ENCODE measurements around the gene XPA.
"Not testable (repeated sequence)": the region's sequence is repeated elsewhere in the genome, so short reads cannot be mapped to it uniquely, and the experiment has no call there.

XPA gene

DNA sequence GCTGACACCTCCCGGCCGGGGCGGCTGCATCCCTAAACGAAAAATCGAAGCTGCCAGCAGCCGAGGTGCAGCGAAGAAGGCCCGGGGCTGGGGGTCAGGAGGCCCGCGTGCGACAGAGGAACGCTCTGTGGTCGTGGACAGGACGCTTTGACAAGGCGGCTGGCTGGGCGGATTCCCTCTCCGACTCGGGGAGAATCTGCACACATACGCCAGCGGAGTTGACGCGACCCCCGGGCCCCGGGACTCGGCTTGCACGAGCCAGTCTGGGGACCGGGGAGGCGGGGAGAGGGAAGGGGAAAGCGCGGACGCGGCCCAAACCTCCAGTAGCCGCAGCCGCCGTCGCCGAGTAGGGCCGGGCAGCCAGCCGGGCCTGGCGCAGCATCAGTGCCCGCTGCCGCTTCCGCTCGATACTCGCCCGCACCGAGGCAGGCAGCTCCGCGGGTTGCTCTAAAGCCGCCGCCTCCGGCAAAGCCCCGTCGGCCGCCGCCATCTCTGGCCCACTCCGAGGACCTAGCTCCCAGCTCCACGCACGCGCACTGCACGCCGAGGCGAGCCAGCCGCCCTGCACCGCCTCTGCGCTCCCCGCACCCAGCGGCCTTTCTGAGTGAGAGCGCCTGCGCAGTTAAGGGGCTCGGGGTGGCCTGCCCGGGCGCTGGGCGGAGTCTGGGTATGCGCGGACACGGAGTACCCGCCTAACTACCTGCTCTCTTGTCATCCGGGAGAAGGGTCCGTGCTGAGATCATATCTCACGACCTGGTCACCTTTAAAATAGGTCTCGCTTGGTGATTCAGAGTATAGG, at the start of gene XPA:
TSS of gene XPA (minus strand) at position 538 of the 799 bp plus-strand sequence. CDS start at position 490, 48 bp downstream.
- DNase-seq = peak; percentile 93

DNA sequence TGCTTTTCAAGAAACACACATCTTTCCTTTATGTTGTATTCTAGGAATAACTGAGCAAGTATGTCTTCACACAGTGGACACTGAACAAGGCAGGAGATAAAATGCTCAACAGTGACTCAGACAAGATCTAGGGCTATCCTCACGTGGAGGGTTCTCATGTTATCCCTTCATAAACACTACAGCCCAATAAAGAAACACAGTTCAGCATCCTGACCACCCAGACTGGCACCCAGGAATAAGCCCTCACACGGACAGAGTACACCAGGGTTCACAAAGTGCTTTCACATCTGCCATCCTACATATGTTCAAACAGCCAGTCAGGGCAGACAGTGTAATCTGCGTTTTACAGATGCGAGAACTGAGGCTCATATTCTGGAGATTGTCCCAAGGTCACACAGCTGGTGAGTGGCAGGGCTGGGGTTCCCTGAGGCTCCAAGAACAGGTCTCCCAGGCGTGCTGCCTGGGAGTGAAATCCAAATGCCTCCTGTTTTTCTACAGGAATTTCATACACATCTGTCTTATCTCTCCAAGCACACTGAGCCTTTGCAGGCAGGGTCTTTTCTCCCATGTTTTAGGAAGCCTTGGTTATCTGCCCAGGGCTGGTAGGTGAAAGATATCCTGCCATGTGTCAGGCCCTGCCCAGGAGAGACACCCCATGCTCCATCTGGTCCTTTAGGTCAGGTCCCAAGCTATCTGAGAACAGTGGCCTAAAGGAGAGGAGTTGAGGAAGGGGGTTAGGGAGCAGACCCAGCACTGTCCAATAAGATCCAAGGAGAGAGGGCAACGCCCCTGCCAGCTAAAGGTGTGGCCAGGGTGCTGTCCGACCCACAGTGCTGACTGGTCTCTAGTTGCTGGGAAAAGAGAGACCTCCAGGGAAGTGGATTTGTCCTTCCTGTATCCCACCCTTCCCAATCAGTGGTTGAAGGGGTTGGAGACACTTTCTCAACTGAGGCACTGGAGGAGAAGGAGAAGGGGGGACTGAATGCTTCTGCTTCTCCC, 47.9 kb upstream of the XPA start:
- DNase-seq = no peak

GRCh38 chr9:97744025-97744424, 46.9 kb upstream of the XPA start:
- not testable (repeated sequence) for DNase-seq

GRCh38 chr9:97742545-97742944, 45.4 kb upstream of the XPA start:
- DNase-seq = no peak

GRCh38 chr9:97741947-97742346, 44.8 kb upstream of the XPA start:
- DNase-seq = no peak

DNA sequence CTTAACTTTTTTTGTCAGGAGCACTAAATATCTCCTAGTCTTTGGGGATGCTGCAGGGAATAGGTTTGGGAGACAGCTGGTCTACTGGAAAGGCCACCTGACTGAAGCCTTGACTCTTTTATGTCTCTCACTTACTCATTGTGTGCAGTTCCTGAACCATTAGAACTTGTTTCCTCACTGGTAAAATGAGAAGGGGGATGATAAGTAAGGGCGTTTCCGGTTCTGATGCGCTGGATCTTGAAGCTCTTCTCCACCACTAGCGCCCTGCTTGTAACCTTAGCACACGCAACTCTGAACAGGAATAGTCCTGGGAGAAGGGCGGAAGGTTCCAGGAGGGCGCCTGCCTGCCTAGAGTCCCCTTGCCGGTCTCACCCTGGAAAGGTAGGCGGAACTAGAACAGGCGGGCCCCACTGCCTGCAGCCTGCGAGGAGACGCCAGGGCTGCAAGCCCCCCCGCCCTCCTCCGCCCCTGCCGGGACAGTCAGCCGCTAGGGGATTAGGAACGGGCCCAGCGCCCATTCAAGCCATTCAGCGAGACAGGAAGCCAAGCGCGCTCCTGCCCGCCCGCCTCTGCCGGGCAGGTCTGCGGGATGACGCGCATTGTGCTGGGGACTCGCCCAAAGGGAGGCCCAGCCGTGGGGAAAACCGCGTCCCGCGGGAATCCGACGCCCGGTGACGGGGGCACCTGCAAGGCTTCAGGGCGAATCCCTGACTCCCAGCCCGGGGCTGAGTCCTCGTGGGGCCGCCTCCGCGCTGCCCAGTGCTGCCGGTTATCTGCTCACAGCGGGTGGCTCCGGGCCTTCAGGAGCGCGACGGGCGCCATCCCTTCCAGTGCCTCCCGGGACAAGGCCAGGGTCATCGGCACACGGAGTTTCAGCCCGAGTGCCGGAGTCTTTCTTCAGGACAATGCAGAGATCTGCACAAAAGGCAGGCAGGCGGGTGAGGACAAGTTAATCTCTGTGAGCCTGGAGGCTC, 44.0 kb upstream of the XPA start:
- DNase-seq = peak; percentile 66

DNA sequence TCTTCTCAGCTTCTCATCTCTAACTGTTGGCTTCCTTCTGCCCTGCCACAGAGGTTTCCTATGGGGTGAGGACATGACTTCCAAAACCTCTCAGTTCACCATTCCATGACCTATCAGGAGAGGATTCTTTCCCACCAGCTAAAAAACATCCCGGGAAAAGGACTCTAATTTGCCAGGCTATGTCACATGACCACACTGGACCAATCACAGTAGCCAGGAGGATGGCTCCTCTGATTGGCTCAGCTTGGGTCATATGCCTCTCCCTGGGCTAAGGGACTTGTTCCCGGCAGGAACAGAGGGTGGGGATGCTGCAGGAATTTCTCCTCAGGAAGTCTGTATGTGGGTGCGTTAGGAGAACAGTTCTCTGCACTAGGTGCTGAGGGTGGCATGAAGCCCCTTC, 40.3 kb upstream of the XPA start:
- DNase-seq = peak; percentile 77

DNA sequence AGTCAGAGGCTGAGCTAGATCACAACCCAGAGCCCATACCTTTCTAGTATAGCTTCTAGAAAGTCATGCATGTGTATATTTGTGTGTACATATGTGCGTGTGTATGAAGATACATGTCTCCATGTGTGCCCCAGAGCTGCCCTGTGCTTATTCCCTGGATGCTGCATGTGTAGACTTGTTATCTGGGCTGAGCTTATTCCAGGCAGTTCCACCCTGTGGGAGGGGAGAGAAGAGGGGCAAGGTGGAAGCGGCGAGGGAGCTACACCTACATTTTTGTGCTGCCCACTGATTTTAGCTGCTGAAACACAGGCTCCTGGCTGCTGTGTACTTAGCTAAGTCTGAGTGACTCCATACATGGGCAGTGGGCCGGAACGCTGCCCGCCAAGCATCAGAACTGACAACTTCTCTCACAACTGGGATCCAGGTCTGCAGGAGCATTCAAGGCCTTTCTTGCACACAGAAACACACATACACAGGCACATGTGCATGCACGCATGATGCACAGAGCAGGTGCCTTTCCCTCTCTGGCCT, 38.0 kb upstream of the XPA start:
- DNase-seq = no peak

GRCh38 chr9:97726716-97727115, 29.6 kb upstream of the XPA start:
- no peak for DNase-seq

DNA sequence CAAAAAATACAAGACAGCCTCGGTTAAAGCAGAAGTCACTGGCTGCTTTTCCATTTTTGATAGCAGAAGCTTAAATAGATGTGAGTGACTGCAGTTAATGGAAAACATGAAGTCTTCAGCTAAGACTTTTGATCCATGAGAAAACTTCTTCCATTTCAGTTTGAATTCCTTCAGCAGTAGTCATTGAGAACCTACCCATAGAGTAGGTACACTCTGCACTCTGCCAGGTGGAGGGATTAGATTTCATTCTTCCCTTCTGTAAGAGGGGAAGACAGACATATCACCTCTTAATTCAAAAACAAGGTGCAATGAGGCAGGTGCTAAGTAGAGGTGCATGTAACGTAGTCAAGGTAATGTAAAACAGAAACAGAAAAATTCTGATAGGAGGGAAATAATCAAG, 26.7 kb upstream of the XPA start:
- no peak for DNase-seq

- no peak for DNase-seq
These were observed 25.2 kb upstream of the XPA start for GRCh38 chr9:97722331-97722730.

DNA sequence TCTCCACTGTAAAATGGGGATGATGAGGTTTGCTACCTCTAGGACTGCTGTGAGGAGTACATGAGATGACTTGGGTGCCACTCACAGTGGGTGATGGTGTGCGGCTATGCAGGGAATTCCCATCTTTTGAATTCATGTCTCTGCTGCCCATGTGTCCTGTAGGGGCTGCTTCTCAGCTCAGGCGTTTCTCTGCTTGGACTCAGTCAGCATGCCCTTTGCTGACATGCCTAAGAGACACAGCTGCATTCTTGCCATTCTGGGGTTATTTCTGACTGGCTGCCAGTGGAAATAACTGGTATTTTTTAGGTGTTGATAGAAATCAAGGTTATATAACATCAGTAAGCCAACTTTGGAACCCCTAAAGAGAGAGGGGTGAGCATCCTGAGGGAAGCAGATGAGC, 24.3 kb upstream of the XPA start:
- no peak for DNase-seq

GRCh38 chr9:97717866-97718265, 20.7 kb upstream of the XPA start:
- DNase-seq = no peak

DNA sequence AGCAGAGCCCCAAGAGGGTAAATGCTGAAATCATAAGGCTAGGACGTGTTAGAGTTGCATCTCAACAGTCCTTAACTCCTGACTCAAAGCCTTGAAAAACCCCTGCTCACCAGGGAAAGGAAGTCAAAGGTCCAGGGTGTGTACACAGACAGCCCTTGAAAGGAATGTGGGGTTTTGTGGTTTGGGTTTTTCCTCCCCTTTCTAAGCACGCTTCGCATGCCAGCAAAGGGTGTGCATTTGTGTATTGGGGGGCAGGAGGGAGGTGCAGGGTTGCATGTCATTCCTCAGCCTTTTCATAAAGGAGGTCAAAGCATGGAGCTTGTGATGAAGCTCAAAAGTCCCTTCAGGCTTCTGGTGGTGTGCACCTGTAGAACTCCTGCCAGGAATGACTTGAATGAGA, 17.3 kb upstream of the XPA start:
- DNase-seq = no peak

GRCh38 chr9:97711223-97711626, 14.1 kb upstream of the XPA start:
- DNase-seq = no peak

DNA sequence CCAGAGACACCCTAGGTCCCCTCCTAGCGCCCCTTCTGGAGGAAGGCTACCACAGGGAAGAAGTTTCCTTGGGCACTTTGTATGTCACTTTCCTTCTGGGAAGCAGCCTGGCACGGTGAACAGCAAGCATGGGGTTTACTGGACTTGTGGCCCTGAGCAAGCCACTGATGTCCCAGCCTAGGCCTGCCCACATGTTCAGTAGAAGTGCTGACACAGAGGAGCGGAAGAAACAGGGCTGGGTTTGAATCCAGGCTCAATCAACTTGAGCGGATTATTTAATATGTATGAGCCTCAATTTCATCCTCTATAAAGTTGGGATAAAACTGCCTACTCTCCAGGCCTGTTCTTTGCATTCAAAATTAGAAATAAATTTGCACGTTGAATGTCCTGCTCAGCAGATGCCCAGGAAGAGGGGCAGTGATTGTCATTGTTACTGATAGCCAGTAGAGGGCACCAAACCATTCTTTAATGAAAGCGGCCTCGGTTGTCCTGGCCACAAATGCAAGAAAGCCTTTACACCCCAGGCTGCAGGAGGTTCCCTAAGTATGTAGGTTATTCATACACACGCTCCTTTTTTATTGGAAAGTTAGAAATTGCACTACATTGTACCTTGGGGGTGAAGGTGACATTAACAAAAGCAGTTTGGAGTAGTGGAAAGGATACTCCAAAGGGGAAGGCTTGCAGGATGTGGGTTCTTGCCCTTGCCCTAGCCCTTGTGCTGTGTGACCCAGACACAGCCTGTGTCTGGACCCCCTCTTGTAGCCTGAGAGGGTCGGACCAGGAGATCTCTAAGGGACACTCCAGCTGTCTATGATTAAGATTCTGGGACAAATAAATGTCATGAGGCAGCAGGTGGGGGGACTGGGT, 13.4 kb upstream of the XPA start:
- DNase-seq = peak; percentile 57

- no peak for DNase-seq
These were observed 9.1 kb upstream of the XPA start for GRCh38 chr9:97706246-97706645.

DNA sequence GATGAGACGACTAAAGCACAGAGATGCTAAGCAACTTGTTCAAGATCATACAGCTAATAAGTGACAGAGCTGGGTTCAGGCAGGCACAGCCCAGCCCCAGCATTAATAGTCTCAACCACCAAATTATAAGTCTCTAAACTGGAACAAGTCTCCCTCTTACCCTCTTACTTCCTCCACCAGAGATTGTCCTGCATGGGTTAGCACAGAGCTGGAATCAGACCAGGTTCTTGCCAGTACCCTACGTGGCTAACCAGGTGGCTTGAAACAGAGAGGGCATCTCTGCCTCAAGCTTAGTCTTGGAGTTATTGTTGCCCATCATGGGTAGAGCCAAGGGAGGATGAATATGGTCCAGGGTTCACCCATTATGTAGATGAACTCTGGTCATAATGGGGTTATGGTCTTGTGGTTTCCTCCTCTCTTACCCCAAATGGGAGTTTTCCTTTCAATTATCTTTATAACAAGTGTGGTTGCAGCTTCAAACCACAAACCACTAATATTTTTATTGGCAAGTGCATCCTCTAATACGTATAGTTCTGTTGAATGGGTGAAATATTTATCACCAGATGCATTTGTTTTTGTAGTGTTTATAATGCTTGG, 8.3 kb upstream of the XPA start:
- no peak for DNase-seq

DNA sequence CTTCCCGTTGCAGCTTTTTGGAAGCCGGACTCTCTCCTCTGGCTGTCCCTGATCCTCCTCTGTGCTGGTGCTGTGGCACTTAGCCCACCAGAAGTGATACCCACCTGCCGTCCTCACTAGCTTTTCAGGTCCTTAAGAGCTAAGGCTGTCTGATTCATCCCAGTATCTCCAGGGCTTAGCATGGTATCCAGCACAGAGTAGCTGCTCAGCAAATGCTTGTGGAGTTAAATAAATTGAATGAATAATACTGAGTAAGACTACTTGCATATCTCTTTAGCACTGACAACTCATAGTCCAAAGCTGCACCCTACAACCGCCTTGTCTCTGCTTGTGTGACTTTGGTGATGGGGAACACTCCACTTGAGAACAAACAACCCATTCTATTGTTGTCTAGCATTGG, 7.7 kb upstream of the XPA start:
- no peak for DNase-seq

GRCh38 chr9:97704345-97704677, 7.2 kb upstream of the XPA start:
- DNase-seq = no peak
